Heart right ventricle (tissue), 16 donors: Measurements from ENCODE around the gene UBALD2. TPM values are rescaled to one million over a fixed set of nuclear protein-coding genes. Genes with fewer than 3 reads are reported as not detected.
A peak's percentile ranks its signal among the peaks of the same experiment; 100 is the strongest.
"Not testable (repeated sequence)": the region's sequence is repeated elsewhere in the genome, so short reads cannot be mapped to it uniquely, and the experiment has no call there.

Experiments used
- ATAC-seq, 8 donors: fragments of 200-7000 bp; cut with Tn5 transposase; one replicate each; pipeline ENCODE4 v1.9.1; 2020; ENCODE audit warnings: mild to moderate bottlenecking in 8 of 8, moderate library complexity in 8 of 8, moderate number of reproducible peaks in 1 of 8
- DNase-seq, 2 donors: peaks; one replicate each; pipeline ENCODE4 v3.0.0-alpha.2; 2020
- H3K27ac ChIP-seq, 10 donors: fragments of 200-600 bp; sonication (generic) in 2 of 10; one replicate each; pipeline versions ENCODE4 v1.5.0 to v1.8.0; 2020 to 2022; ENCODE audit warnings: mild to moderate bottlenecking in 3 of 10
- H3K27me3 ChIP-seq, 7 donors: fragments of 200-600 bp; one replicate each; pipeline ENCODE4 v1.8.0; 2021 to 2022; ENCODE audit warnings: mild to moderate bottlenecking in 2 of 7
- H3K36me3 ChIP-seq, 9 donors: fragments of 200-600 bp; sonication (generic) in 1 of 9; one replicate each; pipeline versions ENCODE4 v1.5.0 to v1.8.0; 2020 to 2022; ENCODE audit warnings: mild to moderate bottlenecking in 2 of 9
- H3K4me1 ChIP-seq, 9 donors: fragments of 200-600 bp; sonication (generic) in 1 of 9; one replicate each; pipeline versions ENCODE4 v1.5.0 to v1.8.0; 2020 to 2022; ENCODE audit warnings: mild to moderate bottlenecking in 4 of 9
- H3K4me3 ChIP-seq, 10 donors: fragments of 200-600 bp; sonication (generic) in 2 of 10; one replicate each; pipeline versions ENCODE4 v1.5.0 to v1.8.0; 2020 to 2022; ENCODE audit warnings: mild to moderate bottlenecking in 7 of 10, moderate library complexity in 2 of 10
- H3K9me3 ChIP-seq, 11 donors: fragments of 200-600 bp in 10 of 11; sonication (generic) in 2 of 11; one replicate each; pipeline versions ENCODE4 v1.5.0 to v1.8.0; 2013 to 2022; ENCODE audit warnings: mild to moderate bottlenecking in 2 of 11, control low read depth in 1 of 11, moderate library complexity in 1 of 11
- CTCF ChIP-seq, 9 donors: fragments of 200-600 bp; sonication (generic) in 2 of 9; IDR thresholded peaks; one replicate each; pipeline versions ENCODE4 v1.5.0 to v1.8.0; 2021 to 2022; ENCODE audit warnings: antibody characterized with exemption in 9 of 9, mild to moderate bottlenecking in 5 of 9, moderate library complexity in 1 of 9
- WGBS, 2 donors: extraction: QIAGEN DNeasy Blood & Tissue Kit; methylation state at CpG; one replicate each; pipeline ENCODE4 v1.1.7; 2013; ENCODE audit warnings: inconsistent platforms in 1 of 2; 5-methylcytosine and 5-hydroxymethylcytosine counted together
- intact Hi-C, 10 donors: fragments of 100-400 bp; cut with DNase I; formaldehyde crosslinking; loops; one replicate each; pipeline versions ENCODE4 v1.11.1 to v1.14.2; 2022
- polyA plus RNA-seq, 2 donors: library from polyadenylated mRNA; stranded (reverse); fragments of 200-250 nt; gene quantifications; one replicate each; pipeline ENCODE4 v1.2.3, GENCODE V29; 2013
- total RNA-seq, 10 donors: library from RNA; stranded (reverse); fragmentation: NEBNext Ultra II Directional in 3 of 10; extraction: Animal tissue kit (Norgen Biotek cat#: 25700) in 3 of 10; gene quantifications; one replicate each; pipeline versions ENCODE4 v1.2.1 to v1.2.4, GENCODE V29; 2021 to 2023
- donor health status: Arrhythmogenic right ventricular cardiomyopathy.
- donor health status: ischemic (EF 13 %, LVEDD 7.1; RV severe dilation, severe dysfunction).
- donor health status: healthy with polysubstance abuse.
- donor health status: DM: no; HTN: yes; CAD: no.
- donor health status: DM: no; HTN: no; CAD: no.
- donor health status: ischemic (EF 25% LVEDD 6.9; RV normal size, moderate dysfunction).
- donor health status: ischemic (EF 25% LVEDD 5.7; RV mildly dilated, moderate dysfunction).
- donor health status: healthy.
- donor health status: DM: yes; HTN: yes; CAD: no.
- donor health status: Ischemic cardiomyopathy.
- donor health status: ischemic (EF 35%, LVEDD 5.7; RV mildly dilated, moderate dysfunction).
- donor health status: nonischemic (EF 11% LVEDD 7.7; RV severe dilation, severe dysfunction).
- donor health status: DM: yes; HTN: yes; CAD: no.
- donor health status: PGD.
- donor health status: ischemic (EF 29% LVEDD 5.4; RV normal size, mild dysfunction).
- donor health status: nonischemic (EF 23%, LVEDD 6.1; RV moderate dilation, normal function).

The UBALD2 gene
- total and polyA plus RNA-seq, 12 donors = 13.3 to 50.7 (median 26.5) TPM

GRCh38 chr17:76264425-76264754 is 758 bp upstream of the UBALD2 start:
- ATAC-seq = no peak
- Histone ChIP-seq H3K27me3 (no peaks in the 10 kb centered on the region), H3K9me3 (no peaks in the 10 kb centered on the region), H3K36me3 (peaks cover 0 to 15% (median 0%) of the 10 kb centered on the region in 9 donors), H3K4me3 (peak overlapping the region in 6 of 10 donors; percentile 2 to 98 (median 48)), H3K27ac (peak overlapping the region; percentile 5 to 87 (median 64)), H3K4me1 (peaks cover 20 to 83% (median 55%) of the 10 kb centered on the region in 9 donors)
- WGBS, 2 donors = 39 to 45% methylated on average over 9 of the region's 9 CpGs
- no peak for DNase-seq
- intact Hi-C loops = loop anchor here in 1 of 10 donors (10.0 kb wide), 1 partner anchor 360 kb away; the partner anchor contains the start of gene MRPL38
- TF ChIP-seq CTCF (IDR thresholded peaks at IDR 0.05) = no peak

DNA sequence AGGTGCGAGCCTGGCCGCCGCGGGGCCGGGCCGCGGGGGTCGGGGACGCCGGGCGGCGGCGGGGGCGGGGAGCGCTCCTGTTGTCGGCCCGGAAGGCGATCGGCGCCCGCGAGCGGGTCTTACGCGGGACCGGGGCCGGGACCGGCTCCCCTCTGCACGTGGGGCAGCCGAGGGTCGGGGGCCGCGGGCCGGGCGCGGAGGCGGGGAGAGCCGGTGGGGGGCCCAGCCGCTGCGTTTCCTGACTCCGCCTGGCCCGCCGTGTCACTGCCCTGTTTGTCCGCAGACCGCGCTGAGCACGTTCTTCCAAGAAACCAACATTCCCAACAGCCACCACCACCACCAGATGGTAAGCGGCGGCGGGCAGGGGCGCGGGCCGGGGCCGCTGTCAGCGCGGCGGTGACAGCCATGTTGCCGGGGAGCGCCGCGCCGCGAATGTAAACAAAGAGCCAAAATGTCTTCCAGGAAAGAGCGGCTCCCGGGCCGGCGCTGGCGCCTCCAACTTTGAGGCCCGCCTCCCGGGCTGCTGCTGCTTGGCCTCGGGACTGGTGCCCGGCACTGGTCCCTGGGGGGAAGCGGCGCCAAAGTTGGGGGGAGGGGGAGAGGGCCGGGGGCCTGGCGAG is 586 bp downstream of the UBALD2 start:
- H3K4me3 ChIP-seq = peak overlapping the region; percentile 72 to 98 (median 94)
- no peaks in the 10 kb centered on the region for H3K9me3 ChIP-seq
- TF ChIP-seq CTCF (IDR thresholded peaks at IDR 0.05) = no peak
- ATAC-seq (peak in 2 of 8 donors; percentile 2 to 6), DNase-seq (peak; percentile 58 to 77)
- intact Hi-C loops = loop anchor here in 3 of 10 donors (5.0 to 10.0 kb wide), 3 partner anchors 68 to 483 kb away; partner anchors contain the start of genes MRPL38 (in 1 of the 3) and UNK (in 1 of the 3)
- H3K4me1 ChIP-seq = peaks cover 26 to 83% (median 64%) of the 10 kb centered on the region in 9 donors
- 0 to 1% methylated on average over 57 to 74 of the region's 76 CpGs for WGBS, 2 donors
- peak overlapping the region; percentile 89 to 98 (median 94) for H3K27ac ChIP-seq
- H3K36me3 ChIP-seq = peaks cover 0 to 29% (median 0%) of the 10 kb centered on the region in 9 donors
- no peaks in the 10 kb centered on the region for H3K27me3 ChIP-seq

DNA sequence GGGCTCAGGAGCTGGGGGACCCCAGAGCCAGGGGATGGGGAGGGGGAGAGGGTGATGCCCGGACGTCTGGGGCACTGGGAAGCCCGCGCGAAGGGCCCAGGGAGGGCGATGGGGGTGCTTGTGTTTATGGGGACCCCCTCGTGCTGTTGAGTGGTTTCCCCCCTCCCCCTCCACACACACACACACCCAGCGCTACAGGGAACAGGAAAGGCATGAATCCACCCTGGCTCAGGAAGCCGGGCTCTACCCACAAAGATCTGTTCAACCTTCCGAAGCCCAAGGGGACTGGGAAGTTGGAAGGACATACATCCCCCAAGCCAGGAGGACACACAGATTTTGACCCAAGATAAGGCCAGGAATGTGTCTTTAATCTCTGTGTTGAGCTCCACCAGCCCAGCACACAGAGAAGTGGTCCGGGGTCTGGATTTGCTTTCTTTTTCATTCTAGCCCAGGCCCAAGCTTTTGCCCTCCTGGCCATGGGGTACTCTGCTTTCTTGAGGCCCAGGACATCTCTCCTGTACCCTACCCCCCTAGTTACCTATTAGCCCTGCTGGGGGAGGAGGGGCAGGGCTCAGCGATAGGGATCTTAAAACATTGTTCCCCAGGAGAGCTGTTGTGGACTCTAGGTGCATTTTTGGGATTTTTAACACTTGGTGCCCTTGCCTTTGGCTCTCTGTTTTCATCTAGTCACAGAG is 1.2 kb downstream of the UBALD2 start:
- H3K4me1 ChIP-seq = peaks cover 27 to 84% (median 70%) of the 10 kb centered on the region in 9 donors
- 2 to 5% methylated on average over 8 to 12 of the region's 12 CpGs for WGBS, 2 donors
- peak overlapping the region; percentile 72 to 98 (median 94) for H3K4me3 ChIP-seq
- ATAC-seq = peak in 1 of 8 donors; percentile 2
- H3K27me3 ChIP-seq = no peaks in the 10 kb centered on the region
- H3K27ac ChIP-seq = peak overlapping the region; percentile 89 to 98 (median 94)
- no peak for TF ChIP-seq CTCF (IDR thresholded peaks at IDR 0.05)
- intact Hi-C loops = loop anchor here in 3 of 10 donors (5.0 to 10.0 kb wide), 3 partner anchors 69 to 484 kb away; partner anchors contain the start of genes MRPL38 (in 1 of the 3) and UNK (in 1 of the 3)
- DNase-seq = no peak
- H3K9me3 ChIP-seq = no peaks in the 10 kb centered on the region
- peaks cover 0 to 35% (median 0%) of the 10 kb centered on the region in 9 donors for H3K36me3 ChIP-seq

DNA sequence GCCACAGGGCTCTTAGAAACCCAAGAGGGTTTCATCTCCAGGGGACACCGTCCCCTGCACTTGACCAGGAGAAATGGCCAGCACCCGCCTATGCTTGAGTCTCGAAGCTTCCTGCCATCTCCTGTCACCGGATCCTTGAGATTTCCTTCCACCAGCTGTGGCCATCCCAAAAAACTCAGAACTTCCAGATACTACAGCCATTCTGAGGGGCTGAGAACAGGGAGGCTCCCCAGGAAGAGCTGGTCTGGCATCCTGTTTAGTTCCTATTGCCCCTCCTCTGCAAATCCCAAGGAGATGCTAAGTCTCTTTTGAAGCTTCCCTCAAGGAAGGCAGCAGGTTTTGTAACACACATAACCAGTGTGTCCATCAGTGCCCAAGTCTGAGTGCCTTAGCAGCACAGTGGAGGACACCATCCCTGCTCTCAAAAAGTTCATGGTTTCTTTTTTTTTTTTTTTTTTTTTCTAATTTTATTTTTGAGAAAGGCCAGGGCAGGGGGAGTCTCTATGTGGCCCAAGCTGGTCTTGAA is 2.0 kb downstream of the UBALD2 start:
- H3K9me3 ChIP-seq = no peaks in the 10 kb centered on the region
- 49 to 62% methylated on average over 4 of the region's 4 CpGs for WGBS, 2 donors
- H3K27ac ChIP-seq = peak overlapping the region in 9 of 10 donors; percentile 89 to 98 (median 95)
- no peak for TF ChIP-seq CTCF (IDR thresholded peaks at IDR 0.05)
- ATAC-seq = no peak
- no peak for DNase-seq
- H3K4me1 ChIP-seq = peaks cover 34 to 84% (median 74%) of the 10 kb centered on the region in 9 donors
- no peaks in the 10 kb centered on the region for H3K27me3 ChIP-seq
- intact Hi-C loops = loop anchor here in 3 of 10 donors (5.0 to 10.0 kb wide), 3 partner anchors 70 to 485 kb away; partner anchors contain the start of genes MRPL38 (in 1 of the 3) and UNK (in 1 of the 3)
- H3K36me3 ChIP-seq = peaks cover 0 to 38% (median 0%) of the 10 kb centered on the region in 9 donors
- peak overlapping the region in 8 of 10 donors; percentile 72 to 98 (median 96) for H3K4me3 ChIP-seq

GRCh38 chr17:76267581-76268001 is 2.4 kb downstream of the UBALD2 start:
- peak overlapping the region in 6 of 10 donors; percentile 72 to 98 (median 94) for H3K4me3 ChIP-seq

More at GRCh38 chr17:76267581-76268001, 2.4 kb downstream of the UBALD2 start:
- intact Hi-C loops = loop anchor here in 3 of 10 donors (5.0 to 10.0 kb wide), 3 partner anchors 70 to 485 kb away; partner anchors contain the start of genes MRPL38 (in 1 of the 3) and UNK (in 1 of the 3)
- WGBS, 2 donors = 87 to 89% methylated on average over 13 of the region's 13 CpGs
- not testable (repeated sequence) for H3K27me3 ChIP-seq, ATAC-seq, DNase-seq, H3K9me3 ChIP-seq
- H3K27ac ChIP-seq = peak overlapping the region in 9 of 10 donors; percentile 49 to 98 (median 95)
- peaks cover 0 to 38% (median 0%) of the 10 kb centered on the region in 9 donors for H3K36me3 ChIP-seq
- peaks cover 36 to 84% (median 74%) of the 10 kb centered on the region in 9 donors for H3K4me1 ChIP-seq
